Right ventricle myocardium inferior (tissue), 1 donor: ENCODE results near the gene SLC26A1. TPM values are rescaled to one million over a fixed set of nuclear protein-coding genes. Genes with fewer than 3 reads are reported as not detected.
"Not testable (repeated sequence)": the region's sequence is repeated elsewhere in the genome, so short reads cannot be mapped to it uniquely, and the experiment has no call there.

ENCODE experiments used
- ATAC-seq: fragments of 200-7000 bp; cut with Tn5 transposase; one replicate; pipeline ENCODE4 v1.9.1; 2020; ENCODE audit warnings: mild to moderate bottlenecking, moderate library complexity
- DNase-seq: peaks from one replicate; pipeline ENCODE4 v3.0.0; 2021; ENCODE audit errors: missing footprints
- intact Hi-C: fragments of 100-400 bp; cut with DNase I; formaldehyde crosslinking; loops from one replicate; pipeline ENCODE4 v1.11.0; 2022
- total RNA-seq: library from RNA; stranded (reverse); fragmentation: NEBNext Ultra II Directional; extraction: Animal tissue kit (Norgen Biotek cat#: 25700); gene quantifications from one replicate; pipeline ENCODE4 v1.2.1, GENCODE V29; 2021
- donor health status: DM: no; HTN: yes; CAD: no; lungs with severe emphysema.

Gene SLC26A1
- total RNA-seq, 1 donor from 2014 or later, result not detected

DNA sequence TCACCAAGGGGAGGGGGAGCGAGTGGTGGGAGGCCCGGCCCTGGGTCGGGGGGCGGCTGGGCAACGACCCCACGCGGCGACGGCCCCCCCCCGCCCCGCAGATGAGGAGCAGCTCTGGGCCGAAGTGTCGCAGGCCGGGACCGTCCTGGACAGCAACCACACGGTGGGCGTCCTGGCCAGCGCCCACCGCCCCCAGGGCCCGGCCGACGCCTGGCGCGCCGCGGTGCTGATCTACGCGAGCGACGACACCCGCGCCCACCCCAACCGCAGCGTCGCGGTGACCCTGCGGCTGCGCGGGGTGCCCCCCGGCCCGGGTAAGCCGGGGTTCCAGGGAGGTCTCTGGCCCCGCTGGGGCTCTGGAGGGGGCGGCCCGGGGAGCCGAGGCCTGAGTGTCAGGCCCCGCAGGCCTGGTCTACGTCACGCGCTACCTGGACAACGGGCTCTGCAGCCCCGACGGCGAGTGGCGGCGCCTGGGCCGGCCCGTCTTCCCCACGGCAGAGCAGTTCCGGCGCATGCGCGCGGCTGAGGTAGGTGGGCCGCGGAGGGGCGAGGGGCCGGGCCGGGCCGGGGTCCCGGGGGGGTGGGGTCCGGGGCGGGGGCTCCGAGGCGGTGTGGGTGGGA, 9.5 kb upstream of the SLC26A1 start:
- ATAC-seq (no peak), DNase-seq (no peak)
- intact Hi-C loops, result no loop called here

DNA sequence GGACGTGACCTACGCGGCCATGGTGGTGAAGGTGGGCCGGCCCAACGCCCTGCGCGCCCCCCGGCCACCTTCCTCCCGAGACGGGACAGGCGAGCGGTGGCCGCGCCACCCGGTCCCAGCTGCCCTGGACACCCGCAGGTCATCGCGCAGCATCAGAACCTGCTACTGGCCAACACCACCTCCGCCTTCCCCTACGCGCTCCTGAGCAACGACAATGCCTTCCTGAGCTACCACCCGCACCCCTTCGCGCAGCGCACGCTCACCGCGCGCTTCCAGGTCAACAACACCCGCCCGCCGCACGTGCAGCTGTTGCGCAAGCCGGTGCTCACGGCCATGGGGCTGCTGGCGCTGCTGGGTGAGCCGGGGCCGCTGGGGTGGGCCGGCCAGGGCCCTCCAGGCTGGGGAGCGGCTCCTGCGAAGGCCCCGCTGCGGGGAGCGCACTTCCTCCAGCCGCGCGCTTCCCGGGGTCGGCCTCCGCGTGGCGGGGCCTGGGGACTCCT, 9.0 kb upstream of the SLC26A1 start:
- intact Hi-C loops, result no loop called here
- DNase-seq, result peak; percentile 75
- peak; percentile 14 for ATAC-seq

DNA sequence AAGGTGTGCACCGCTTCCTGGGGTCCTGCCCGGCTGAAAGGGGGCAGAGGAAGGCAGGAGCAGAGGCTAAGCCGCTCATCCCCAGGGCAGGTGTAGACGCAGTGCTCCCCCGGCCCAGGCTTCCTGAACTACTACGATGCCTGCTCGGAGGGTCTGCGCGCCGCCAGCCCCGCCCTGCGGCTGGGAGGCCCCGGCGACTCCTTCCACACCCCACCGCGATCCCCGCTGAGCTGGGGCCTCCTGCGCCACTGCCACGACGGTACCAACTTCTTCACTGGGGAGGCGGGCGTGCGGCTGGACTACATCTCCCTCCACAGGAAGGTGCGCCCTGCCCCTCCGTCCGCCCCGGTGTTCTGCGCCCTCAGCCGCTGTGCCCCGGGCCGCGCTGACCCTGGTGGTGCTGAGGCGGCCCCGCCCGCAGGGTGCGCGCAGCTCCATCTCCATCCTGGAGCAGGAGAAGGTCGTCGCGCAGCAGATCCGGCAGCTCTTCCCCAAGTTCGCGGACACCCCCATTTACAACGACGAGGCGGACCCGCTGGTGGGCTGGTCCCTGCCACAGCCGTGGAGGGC, 8.4 kb upstream of the SLC26A1 start:
- peak; percentile 50 for DNase-seq
- intact Hi-C loops, result no loop called here

DNA sequence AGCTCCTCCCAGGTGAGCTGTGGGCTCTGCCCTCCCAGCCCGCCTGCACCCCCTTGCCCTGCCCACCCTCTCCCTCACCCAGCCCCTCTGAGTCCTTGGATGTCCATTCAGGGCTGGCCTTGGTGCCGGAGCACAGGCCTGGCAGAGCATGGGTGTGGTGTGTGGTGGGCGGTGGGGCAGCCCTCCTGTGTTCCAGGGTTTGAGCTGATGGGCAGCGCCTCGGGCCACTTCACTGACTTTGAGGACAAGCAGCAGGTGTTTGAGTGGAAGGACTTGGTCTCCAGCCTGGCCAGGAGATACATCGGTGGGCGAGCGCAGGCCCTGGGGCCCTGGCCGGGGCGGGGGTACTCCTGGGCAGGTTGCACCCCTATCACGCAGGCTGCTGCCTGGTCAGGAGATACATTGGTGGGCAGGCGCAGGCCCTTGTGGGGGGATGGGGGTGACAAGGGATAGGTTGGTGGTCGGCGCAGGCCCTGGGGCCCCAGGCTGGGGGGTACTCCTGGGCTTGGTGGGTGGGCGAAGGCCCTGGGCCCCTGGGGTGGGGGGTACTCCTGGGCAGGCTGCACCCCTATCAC, 7.6 kb upstream of the SLC26A1 start:
- DNase-seq, result peak; percentile 53
- ATAC-seq, result no peak
- intact Hi-C loops, result no loop called here

More for the DNA sequence above, 8.4 kb upstream of the SLC26A1 start:
- no peak for ATAC-seq

DNA sequence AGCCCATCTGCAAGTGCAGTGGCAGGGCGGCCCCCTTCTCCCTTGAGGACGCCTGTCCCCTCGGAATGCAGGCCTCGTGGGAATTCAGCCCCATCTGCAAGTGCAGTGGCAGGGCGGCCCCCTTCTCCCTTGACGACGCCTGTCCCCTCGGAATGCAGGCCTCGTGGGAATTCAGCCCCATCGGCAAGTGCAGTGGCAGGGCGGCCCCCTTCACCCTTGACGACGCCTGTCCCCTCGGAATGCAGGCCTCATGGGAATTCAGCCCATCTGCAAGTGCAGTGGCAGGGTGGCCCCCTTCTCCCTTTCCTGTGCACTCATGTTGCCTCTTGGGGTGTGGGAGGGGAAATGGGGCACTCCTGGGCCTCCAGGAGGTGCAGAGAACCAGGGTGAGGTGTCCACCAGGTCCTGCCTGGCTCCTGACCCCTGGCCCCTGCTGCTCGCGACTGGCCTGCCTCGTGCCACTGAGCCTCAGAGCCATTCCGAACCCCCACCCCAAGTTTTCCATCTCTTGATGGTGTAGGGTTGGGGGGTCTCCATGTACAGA, 6.8 kb upstream of the SLC26A1 start:
- no peak for ATAC-seq
- intact Hi-C loops, result no loop called here
- DNase-seq, result peak; percentile 14

DNA sequence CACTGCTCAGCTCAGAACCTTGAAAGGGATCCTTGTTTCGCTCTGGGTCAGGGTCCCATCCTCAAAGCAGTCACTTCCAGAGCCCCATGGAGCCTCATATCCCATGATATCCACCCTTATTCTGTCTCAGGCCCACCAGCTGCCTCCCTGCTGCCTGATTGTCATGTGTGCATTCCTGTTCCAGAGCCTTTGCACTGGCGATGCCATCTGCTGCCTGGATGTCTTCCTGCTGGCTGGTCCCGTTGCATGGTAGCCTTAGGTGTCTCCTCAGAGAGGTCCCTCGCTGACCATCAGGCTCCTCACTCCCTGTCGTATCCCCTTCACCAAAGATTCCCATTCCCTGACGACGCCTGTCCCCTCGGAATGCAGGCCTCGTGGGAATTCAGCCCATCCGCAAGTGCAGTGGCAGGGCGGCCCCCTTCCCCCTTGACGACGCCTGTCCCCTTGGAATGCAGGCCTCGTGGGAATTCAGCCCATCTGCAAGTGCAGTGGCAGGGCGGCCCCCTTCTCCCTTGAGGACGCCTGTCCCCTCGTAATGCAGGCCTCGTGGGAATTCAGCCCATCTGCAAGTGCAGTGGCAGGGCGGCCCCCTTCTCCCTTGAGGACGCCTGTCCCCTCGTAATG, 6.1 kb upstream of the SLC26A1 start:
- peak; percentile 47 for DNase-seq
- ATAC-seq, intact Hi-C loops: not testable (repeated sequence)

DNA sequence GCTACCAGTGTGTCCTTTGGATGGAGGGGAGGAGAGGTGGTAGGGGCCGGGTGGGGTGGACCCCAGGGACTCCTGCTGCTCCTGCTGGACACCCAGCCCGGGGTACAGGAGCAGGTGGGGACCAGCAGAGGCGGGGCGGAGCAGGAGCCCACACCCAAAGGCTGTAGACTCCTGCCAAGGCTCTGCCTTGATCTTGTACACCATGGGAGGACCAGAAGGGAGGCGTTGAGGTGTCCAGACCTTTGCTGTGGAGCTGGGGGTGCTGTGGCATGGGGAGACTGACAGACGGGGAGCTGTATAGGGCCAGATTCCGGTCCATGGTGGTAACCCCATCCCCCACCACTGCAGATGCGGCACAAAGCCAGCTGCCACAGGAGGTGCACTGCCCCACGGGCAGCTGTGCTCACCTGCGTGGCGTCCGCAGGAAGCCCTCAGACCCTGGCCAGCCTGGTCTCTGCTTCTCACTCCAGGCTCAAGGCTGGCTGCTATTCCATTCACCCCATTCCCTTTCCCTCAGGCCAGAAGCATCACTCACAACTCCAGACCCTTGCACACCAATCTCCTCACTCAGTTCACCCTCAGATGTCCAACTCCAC, 5.0 kb upstream of the SLC26A1 start:
- ATAC-seq, result no peak
- intact Hi-C loops, result no loop called here

DNA sequence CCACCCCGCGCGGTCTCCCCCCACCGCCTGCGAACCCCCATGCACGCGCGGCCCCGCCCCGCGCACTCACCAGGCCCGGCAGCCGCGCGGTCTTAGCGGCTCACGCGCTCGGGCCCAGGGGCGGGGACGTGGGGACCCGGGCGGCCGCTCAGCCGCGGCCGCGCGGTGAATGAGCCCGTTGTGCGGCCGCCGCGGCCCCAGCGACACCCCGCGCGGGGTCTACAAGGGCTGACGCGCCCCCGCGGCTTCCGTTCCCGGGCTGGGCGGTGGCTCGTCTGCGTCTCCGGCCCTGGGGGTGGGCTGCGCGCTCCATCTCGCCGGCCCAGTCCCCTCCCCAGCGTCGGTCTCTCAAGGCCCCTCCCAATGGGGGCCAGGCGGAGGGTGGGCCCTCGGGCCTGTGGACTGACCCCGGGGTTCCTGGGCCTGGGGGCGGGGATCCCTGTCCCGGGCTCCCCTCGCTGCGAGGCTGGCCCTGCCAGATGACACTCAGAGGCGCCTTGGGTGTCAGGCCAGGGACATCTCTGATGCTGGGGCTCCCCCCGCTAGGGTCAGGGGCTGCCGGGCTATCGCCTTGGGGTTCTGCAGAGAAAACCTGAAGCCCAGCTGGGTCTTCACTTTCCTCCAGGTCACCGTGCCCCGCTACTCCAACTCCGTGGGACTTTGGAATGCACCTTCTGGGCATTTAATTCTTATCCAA, 4.3 kb upstream of the SLC26A1 start:
- ATAC-seq, result no peak
- intact Hi-C loops, result no loop called here
- DNase-seq, result peak; percentile 40

More for the DNA sequence above, 5.0 kb upstream of the SLC26A1 start:
- DNase-seq, result peak; percentile 44

DNA sequence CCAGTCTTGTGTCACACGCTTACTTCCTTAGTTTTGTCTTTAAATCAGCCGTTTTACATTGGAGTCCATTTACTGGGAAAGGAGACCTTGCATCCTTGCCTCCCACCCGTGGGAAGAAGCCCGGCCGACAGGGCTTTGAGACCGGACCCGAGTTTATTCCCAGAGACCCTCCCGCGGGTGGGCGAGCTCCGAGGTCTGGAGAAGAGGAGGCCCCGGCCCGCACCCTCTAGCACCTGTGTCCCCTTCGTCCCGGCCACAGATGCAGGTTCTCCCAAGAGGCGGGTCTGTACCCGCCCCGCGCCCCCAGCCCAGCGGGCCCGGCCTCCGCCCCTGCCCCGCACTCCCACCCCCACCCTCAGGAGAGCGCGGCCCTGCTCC, 3.8 kb upstream of the SLC26A1 start:
- no peak for ATAC-seq
- no peak for DNase-seq
- intact Hi-C loops, result no loop called here

DNA sequence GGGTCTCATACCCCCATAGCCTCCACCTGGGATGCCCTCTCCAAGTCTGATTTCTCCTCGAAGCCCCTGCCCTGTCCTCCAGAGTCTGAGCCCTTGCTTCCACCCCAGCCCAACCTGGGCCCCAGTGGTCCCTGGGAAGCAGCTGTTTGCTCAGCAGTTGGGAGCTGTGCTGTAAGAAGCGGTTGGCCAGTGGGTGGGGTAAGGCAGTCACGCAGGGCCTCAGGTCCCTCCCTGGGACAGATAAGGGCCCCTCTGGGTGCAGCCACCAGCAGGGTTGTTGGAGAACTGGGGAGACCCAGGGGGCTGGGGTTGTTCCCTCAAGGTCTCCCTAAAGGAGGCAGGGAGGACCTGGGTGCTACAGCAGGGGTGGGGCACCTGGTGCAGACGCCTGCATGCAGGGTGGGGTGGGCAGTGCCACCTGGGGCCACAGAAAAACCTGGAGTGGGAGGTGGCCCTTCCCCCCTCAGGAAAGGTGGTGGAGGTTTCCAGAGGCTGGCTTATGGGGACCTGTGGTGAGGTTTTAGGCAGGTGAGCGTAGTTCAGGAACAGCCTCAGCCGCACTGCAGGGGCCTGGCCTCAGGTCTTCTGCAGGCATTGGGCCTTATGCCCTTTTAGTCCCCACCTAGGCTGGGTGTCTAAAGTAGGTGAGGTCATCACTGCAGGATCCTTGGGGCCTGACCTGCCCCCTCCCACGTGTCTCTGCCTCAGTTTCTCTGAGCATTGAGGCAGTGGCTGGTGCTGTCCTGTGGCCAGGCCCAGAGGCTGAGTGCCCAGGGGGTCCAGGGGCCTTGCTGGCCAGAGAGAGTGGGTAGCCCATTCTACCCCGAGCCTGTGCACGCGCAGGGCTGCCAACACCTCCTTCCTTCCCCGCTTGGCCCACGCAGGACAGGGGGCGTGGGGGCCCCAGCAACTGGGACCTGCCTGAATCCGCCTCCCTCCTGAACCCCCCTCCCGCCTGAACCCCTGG, 3.1 kb upstream of the SLC26A1 start:
- peak; percentile 56 for DNase-seq
- ATAC-seq, result no peak
- intact Hi-C loops, result no loop called here

DNA sequence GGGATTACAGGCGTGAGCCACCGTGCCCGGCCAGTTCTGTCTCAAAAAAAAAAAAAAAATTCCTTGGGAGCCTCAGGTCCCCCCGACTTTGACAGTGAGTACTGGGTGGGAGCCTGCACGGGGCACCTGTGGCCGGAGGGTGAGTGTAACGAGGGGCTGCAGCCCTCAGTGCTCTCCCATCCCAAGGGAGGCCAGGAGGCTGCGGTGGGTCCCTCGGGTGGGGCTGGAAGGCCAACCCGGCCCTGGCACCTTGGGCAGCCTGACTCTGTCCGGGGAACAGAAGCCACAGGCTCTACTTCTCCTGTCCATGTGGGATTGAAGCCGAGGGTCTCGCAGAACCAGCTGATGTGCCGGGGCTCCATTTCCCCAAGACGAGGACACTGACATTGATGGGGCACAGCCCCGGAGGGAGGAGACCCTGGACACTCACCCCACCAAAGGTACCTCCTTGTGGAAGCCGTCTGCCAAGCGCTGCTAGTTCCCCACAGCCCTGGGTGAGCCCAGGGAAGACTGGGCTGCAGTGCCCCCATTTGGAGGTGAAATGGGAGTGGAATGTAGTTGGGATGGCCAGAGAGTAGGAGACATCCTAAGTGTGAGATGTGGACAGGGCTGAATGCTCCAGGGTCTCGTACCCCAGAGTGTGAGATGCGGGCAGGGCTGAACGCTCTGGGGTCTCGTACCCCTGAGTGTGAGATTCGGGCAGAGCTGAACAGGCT, 2.3 kb upstream of the SLC26A1 start:
- DNase-seq (peak; percentile 44), ATAC-seq (no peak)
- intact Hi-C loops, result no loop called here

DNA sequence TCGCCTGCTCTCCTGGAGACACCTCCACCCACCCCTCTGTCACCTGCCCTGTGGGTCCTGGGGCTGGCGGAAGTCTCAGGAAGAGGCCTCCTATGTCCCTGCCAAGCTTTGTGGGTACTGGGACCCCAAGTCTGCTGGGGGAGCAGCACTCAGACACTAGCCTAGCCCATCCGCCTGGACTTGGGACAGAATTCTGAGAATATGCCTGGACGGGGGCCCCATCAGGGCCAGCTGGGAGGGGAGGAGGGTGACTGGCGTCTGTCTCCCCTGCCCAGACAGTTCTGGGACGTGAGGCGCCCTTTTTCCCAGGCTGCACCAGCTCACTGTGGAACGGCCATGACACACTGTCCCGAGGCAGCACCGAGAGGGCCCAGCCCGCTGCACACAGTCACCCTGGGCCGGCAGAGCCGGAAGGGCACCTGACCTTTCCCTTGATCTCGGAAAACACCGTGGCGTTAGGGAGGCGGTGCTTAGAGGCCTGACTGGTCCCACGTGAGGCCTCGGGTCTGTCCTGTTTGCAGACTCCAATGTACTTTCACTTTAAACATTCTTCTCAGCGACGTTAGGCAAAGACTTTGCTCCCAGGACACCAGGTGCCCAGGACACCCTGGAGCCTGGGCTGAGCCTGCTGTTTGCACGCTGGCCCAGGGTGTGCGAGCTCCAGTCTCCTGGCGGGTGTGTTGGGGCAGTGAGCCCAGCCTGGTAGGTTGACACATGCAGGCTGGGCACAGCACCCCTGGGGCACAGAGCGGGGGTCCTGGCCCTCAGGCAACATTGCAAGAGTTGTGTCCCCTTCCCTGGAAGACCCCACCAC, 700 bp downstream of the SLC26A1 start:
- intact Hi-C loops, result no loop called here
- DNase-seq (peak; percentile 63), ATAC-seq (no peak)

DNA sequence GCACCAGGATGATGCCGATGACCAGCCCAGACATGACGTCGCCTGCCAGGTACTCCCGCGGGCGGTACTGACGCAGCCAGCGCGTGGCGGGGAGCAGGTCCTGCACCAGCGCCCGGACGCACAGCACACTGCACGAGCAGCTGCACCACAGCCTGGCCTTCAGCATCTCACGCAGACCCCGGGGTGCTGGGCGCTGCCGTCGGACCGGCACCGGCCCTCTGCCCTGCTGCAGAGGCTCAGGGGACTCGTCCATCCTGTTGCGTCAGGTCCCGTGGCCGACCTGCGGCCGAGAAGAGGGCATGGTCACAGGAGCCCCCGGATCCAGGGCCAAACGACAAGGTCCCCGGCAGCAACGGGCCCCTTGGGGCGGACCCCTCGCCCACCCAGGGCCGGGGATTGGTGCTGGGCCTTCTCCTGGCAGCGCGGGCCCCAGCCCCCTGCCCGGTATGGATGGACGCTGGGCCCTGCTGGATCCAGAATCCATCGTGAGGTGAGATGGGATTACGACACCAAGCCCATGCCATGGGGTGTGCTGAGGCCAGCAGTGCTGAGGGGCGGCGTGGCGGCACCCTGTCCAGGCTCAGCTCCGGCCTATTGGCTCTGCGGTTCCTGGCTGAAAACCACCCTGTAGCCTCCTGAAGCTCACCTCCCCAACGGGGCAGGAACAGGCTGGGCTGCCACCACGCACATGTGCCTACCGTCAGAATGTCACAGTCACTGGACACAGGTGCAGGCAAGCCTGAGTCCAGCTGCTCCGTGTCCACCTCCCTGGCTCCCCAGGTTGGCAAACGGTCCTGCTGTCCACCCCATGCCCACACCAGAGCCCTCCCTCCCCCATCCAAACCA, 1.5 kb downstream of the SLC26A1 start:
- no peak for ATAC-seq
- peak; percentile 60 for DNase-seq
- intact Hi-C loops, result no loop called here

DNA sequence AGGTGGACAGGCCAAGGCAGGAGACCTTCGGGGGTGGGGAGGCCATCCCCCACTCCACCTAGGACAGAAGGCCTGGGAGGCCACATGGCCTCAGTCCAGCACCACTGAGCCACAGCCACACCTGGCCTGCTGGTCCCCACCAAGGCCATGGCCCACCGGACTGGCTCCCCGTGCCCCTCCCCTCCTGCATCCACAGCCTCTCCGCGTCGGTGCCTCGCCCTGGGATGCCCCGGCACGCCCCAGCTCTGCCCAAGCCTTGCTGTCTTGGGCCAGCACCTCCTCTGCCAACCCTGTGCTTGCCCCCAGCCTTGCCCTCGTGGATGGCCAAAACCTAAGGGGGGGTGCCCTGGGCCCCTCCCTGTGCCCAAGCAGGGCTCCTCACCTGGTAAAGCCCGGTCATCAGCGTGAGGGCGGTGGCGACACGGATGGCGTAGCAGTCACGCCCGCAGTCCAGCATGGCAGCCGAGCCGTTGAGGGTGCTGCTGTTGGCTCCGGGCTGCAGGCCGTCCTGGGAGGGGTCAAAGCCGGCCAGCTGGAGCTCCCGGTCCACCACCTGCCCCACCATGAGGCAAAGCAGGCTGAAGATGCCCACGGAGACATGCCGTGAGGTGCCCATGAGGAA, 2.3 kb downstream of the SLC26A1 start:
- DNase-seq, result peak; percentile 58
- intact Hi-C loops, result no loop called here
- ATAC-seq, result no peak
